Tibial nerve (tissue), 4 donors: ENCODE measurements around the gene RFX1. TPM values are rescaled to one million over a fixed set of nuclear protein-coding genes. Genes with fewer than 3 reads are reported as not detected.
"Not testable (repeated sequence)": the region's sequence is repeated elsewhere in the genome, so short reads cannot be mapped to it uniquely, and the experiment has no call there.

Experiments
- DNase-seq, 2 donors: peaks; one replicate each; pipeline ENCODE4 v3.0.0-alpha.2; 2019; ENCODE audit warnings: low spot score in 2 of 2
- H3K27ac ChIP-seq, 4 donors: fragments of 200-600 bp; sonication (generic) in 3 of 4; one replicate each; pipeline ENCODE4 v1.5.1; 2017 to 2019; ENCODE audit warnings: mild to moderate bottlenecking in 1 of 4
- H3K27me3 ChIP-seq, 2 donors: fragments of 200-600 bp; sonication (generic) in 1 of 2; one replicate each; pipeline versions ENCODE4 v1.5.1 to v1.6.0; 2017 to 2019
- H3K36me3 ChIP-seq, 3 donors: fragments of 200-600 bp; sonication (generic); one replicate each; pipeline ENCODE4 v1.5.1; 2018 to 2019
- H3K4me1 ChIP-seq, 4 donors: fragments of 200-600 bp; sonication (generic) in 3 of 4; one replicate each; pipeline ENCODE4 v1.5.1; 2017 to 2019
- H3K4me3 ChIP-seq, 4 donors: fragments of 200-600 bp; sonication (generic) in 3 of 4; one replicate each; pipeline ENCODE4 v1.5.1; 2017 to 2019; ENCODE audit warnings: mild to moderate bottlenecking in 1 of 4, moderate library complexity in 1 of 4
- H3K9me3 ChIP-seq, 4 donors: fragments of 200-600 bp; sonication (generic) in 3 of 4; one replicate each; pipeline ENCODE4 v1.5.1; 2017 to 2019
- EP300 ChIP-seq, 2 donors: sonication (generic); formaldehyde crosslinking; IDR thresholded peaks; one replicate each; pipeline ENCODE4 v1.6.1; 2017; ENCODE audit warnings: antibody characterized with exemption in 2 of 2, mild to moderate bottlenecking in 1 of 2
- POLR2A ChIP-seq, 2 donors: fragments of 450-650 bp; IDR thresholded peaks; one replicate each; pipeline ENCODE4 v1.6.1; 2017; ENCODE audit warnings: antibody characterized with exemption in 2 of 2, mild to moderate bottlenecking in 2 of 2, moderate library complexity in 2 of 2
- WGBS, 2 donors: methylation state at CpG; one replicate each; pipeline ENCODE4 v1.1.5; 2018; 5-methylcytosine and 5-hydroxymethylcytosine counted together
- total RNA-seq, 4 donors: library from RNA; depleted of rRNA; stranded (reverse); fragments of >200 nt; gene quantifications; one replicate each; pipeline ENCODE4 v1.1.0, GENCODE V29; 2016
- TF ChIP-seq, protein P1 (sequence below), 5 experiments: fragments of 200-600 bp in 3 of 5; fragments of 450-650 bp in 2 of 5; sonication (generic) in 3 of 5; IDR thresholded peaks; one replicate each; pipeline ENCODE4 v1.5.1; 2016 to 2019; ENCODE audit warnings: antibody characterized with exemption in 5 of 5, mild to moderate bottlenecking in 3 of 5, moderate library complexity in 2 of 5

The RFX1 gene
- total RNA-seq, 4 donors from 2014 or later, result 3.1 to 8.4 (median 6.0) TPM

GRCh38 chr19:14052470-14052869 is 46.4 kb upstream of the RFX1 start:
- no peak for TF ChIP-seq POLR2A (IDR thresholded peaks at IDR 0.05)
- TF ChIP-seq, protein P1, sequence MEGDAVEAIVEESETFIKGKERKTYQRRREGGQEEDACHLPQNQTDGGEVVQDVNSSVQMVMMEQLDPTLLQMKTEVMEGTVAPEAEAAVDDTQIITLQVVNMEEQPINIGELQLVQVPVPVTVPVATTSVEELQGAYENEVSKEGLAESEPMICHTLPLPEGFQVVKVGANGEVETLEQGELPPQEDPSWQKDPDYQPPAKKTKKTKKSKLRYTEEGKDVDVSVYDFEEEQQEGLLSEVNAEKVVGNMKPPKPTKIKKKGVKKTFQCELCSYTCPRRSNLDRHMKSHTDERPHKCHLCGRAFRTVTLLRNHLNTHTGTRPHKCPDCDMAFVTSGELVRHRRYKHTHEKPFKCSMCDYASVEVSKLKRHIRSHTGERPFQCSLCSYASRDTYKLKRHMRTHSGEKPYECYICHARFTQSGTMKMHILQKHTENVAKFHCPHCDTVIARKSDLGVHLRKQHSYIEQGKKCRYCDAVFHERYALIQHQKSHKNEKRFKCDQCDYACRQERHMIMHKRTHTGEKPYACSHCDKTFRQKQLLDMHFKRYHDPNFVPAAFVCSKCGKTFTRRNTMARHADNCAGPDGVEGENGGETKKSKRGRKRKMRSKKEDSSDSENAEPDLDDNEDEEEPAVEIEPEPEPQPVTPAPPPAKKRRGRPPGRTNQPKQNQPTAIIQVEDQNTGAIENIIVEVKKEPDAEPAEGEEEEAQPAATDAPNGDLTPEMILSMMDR (IDR thresholded peaks at IDR 0.05), result no peak
- no peak for TF ChIP-seq EP300 (IDR thresholded peaks at IDR 0.05)
- Histone ChIP-seq H3K36me3 (peaks cover 0 to 18% (median 0%) of the 10 kb centered on the region in 3 donors), H3K9me3 (peaks cover 0 to 22% (median 0%) of the 10 kb centered on the region in 4 donors), H3K27me3 (peaks cover 0 to 10% of the 10 kb centered on the region in 2 donors), H3K4me3 (no peak overlapping the region), H3K4me1 (peaks cover 0 to 6% (median 2%) of the 10 kb centered on the region in 4 donors), H3K27ac (no peak overlapping the region)
- DNase-seq, result no peak
- 91 to 93% methylated on average over 6 of the region's 6 CpGs for WGBS, 2 donors

DNA sequence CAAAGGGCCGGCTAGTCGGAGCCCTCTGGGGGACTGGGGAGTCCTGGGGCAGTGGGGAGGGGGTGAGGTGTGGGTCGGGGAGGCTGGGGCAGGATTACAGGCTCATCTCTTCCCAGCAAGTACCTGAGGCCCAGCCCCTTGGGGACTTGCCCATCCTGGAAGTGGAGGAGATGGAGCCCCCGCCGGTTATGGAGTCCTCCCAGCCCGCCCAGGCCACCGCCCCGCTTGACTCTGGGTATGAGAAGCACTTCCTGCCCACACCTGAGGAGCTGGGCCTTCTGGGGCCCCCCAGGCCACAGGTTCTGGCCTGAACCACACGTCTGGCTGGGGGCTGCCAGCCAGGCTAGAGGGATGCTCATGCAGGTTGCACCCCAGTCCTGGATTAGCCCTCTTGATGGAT is 45.9 kb upstream of the RFX1 start:
- H3K4me3 ChIP-seq, result no peak overlapping the region
- TF ChIP-seq, protein P1 (IDR thresholded peaks at IDR 0.05), result no peak
- TF ChIP-seq POLR2A (IDR thresholded peaks at IDR 0.05) (no peak), EP300 (IDR thresholded peaks at IDR 0.05) (no peak)
- peaks cover 0 to 2% (median 0%) of the 10 kb centered on the region in 4 donors for H3K4me1 ChIP-seq
- H3K36me3 ChIP-seq, result peaks cover 0 to 18% (median 0%) of the 10 kb centered on the region in 3 donors
- peaks cover 0 to 6% of the 10 kb centered on the region in 2 donors for H3K27me3 ChIP-seq
- no peak for DNase-seq
- H3K27ac ChIP-seq, result no peak overlapping the region
- WGBS, 2 donors, result 62 to 86% methylated on average over 5 to 9 of the region's 9 CpGs
- peaks cover 0 to 22% (median 0%) of the 10 kb centered on the region in 4 donors for H3K9me3 ChIP-seq

DNA sequence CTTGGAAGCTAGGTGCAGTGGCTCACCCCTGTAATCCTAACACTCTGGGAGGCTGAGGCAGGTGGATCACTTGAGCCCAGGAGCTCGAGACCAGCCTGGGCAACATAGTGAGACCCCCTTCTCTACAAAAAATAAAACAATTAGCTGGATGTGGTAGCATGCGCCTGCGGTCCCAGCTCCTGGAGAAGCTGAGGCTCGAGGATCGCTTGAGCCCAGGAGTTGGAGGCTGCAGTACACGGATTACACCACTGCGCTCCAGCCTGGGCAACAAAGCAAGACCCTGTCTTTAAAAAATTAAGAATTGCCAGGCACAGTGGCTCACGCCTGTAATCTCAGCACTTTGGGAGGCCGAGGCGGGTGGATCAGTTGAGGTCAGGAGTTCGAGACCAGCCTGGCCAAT is 44.8 kb upstream of the RFX1 start:
- not testable (repeated sequence) for H3K4me1 ChIP-seq, H3K27ac ChIP-seq, H3K27me3 ChIP-seq, DNase-seq, H3K4me3 ChIP-seq
- Histone ChIP-seq H3K36me3 (peaks cover 0 to 18% (median 0%) of the 10 kb centered on the region in 3 donors), H3K9me3 (peaks cover 0 to 22% (median 0%) of the 10 kb centered on the region in 4 donors)
- WGBS, 2 donors, result 84 to 87% methylated on average over 11 of the region's 11 CpGs

- no peak for TF ChIP-seq POLR2A (IDR thresholded peaks at IDR 0.05)
- Histone ChIP-seq H3K9me3 (peaks cover 0 to 22% (median 0%) of the 10 kb centered on the region in 4 donors), H3K27ac (no peak overlapping the region), H3K4me3 (no peak overlapping the region), H3K27me3 (no peaks in the 10 kb centered on the region), H3K36me3 (peaks cover 0 to 18% (median 0%) of the 10 kb centered on the region in 3 donors), H3K4me1 (no peaks in the 10 kb centered on the region)
- WGBS, 2 donors, result 94 to 95% methylated on average over 4 of the region's 4 CpGs
- DNase-seq, result no peak
Observed at GRCh38 chr19:14050512-14050911, 44.4 kb upstream of the RFX1 start.

DNA sequence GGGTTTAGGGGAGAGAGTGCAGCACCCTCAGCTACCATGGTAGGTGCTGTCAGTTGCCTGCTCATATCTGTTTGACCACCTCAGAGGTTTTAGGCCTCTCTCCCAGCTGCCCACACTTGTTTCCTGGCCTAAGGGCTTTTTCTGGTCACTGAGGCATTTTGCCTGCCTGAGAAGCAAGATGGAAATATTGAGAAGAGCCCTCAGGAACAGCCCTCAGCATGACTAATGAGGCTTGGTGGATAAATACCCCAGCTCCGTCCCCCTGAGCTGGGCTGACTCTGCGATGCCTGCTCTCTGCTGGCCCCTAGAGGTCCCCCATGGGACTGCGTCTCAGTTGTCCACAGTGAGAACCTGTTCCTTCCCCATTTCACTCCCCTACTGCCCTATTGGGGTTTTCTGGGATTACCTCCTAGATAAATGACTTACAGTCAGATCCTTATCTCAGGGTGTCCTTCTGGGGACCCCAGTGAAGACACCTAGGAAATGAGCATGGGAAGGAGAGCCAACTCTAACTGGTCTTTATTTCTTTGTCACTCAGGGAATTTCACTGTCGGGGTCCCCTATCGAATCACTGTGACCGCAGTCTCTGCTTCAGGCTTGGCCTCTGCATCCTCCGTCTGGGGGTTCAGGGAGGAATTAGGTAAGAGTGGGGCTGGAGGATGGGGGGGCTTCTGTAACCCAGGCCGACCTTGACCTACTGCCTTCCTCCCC is 42.5 kb upstream of the RFX1 start:
- peak in 1 of 2 donors; percentile 53 for DNase-seq
- H3K4me3 ChIP-seq, result no peak overlapping the region
- no peak overlapping the region for H3K27ac ChIP-seq
- H3K36me3 ChIP-seq, result peaks cover 0 to 15% (median 0%) of the 10 kb centered on the region in 3 donors
- peaks cover 0 to 14% (median 0%) of the 10 kb centered on the region in 4 donors for H3K9me3 ChIP-seq
- WGBS, 2 donors, result 75% methylated on average over 8 of the region's 8 CpGs
- TF ChIP-seq, protein P1 (IDR thresholded peaks at IDR 0.05), result peak; percentile 45 to 78 (median 62)
- TF ChIP-seq EP300 (IDR thresholded peaks at IDR 0.05), result no peak
- H3K27me3 ChIP-seq, result no peaks in the 10 kb centered on the region
- H3K4me1 ChIP-seq, result no peaks in the 10 kb centered on the region

DNA sequence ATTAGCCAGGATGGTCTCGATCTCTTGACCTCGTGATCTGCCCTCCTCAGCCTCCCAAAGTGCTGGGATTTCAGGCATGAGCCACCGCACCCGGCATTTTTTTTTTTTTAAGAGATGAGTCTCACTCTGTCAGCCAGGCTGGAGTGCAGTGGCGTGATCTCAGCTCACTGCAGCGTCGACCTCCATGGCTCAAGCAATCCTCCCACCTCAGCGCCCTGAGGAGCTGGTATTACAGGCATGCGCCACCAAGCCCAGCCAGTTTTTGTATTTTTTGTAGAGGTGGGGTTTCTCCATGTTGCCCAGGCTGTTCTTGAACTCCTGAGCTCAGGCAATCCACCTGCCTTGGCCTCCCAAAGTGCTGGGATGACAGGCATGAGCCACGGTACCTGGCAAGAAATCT is 41.7 kb upstream of the RFX1 start:
- 98% methylated on average over 10 of the region's 10 CpGs for WGBS, 2 donors

More for the DNA sequence above, 41.7 kb upstream of the RFX1 start:
- H3K4me1 ChIP-seq, H3K27ac ChIP-seq, H3K9me3 ChIP-seq, DNase-seq, H3K4me3 ChIP-seq, H3K27me3 ChIP-seq: not testable (repeated sequence)
- peaks cover 0 to 11% (median 0%) of the 10 kb centered on the region in 3 donors for H3K36me3 ChIP-seq
